ENCODE results near the gene TULP4.
A peak's percentile ranks its signal among the peaks of the same experiment; 100 is the strongest.
"Not testable (repeated sequence)": the region's sequence is repeated elsewhere in the genome, so short reads cannot be mapped to it uniquely, and the experiment has no call there.

The TULP4 gene

GRCh38 chr6:158422629-158423238 is 110.5 kb downstream of the TULP4 start:
- no peak for DNase-seq

DNA sequence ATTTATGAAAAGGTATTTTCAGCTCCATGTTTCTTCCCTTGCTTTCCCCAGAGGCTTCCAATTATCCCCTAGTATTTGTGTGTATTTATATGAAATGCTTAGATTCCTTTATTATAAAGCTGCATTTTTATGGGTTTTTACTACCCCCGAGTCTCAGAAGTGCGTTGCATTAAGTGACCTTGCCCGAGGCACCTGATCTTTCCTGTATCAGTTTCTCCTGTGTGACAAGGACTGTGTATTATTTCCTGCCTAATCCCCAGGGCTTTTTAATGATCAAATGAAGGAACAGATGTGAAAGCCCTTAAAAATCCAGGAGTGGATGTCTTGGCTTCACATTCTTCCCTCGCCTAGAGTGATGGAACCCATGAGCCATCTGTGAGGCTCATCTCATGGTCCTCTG is 118.8 kb downstream of the TULP4 start:
- no peak for DNase-seq

- no peak for DNase-seq
These were observed 119.3 kb downstream of the TULP4 start for GRCh38 chr6:158431560-158431959.

DNA sequence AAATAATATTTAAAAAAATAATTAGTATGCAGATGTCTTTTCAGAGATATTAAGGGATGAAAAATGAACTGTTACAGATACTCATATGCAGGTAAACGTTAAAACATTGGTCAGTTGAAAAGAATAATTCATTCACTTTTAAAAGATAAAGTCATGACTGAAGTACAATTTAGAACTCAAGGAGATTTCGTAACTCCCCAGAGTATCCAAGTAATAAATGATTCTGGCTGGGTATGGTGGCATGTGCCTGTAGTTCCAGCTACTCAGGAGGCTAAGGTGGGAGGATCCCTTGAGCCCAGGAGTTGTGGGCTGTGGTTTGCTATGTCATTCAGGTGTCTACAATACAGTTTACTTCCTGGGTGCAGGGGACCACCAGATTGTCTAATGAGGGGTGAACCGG is 125.3 kb downstream of the TULP4 start:
- DNase-seq = no peak

- DNase-seq = no peak
These were observed 126.0 kb downstream of the TULP4 start for GRCh38 chr6:158438226-158438625.

DNA sequence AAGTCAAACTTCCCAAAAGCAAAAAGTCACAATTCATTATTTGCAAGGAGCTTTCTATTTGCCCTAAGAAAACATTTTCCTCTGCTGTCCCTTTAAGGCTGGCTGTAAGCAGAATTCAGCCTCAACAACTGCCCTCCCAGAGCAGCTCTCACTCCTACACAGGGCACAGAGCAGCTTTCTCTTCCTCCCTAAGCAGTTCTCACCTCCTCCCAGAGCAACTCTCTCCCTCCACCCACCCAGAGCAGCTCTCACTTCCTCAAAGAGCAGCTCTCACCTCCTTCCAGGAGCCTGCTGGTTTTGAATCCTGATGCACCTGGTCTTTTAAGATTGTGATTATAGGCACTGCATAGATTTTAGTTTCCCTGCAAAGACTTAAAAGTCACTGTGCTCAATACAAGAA is 127.0 kb downstream of the TULP4 start:
- DNase-seq = no peak

DNA sequence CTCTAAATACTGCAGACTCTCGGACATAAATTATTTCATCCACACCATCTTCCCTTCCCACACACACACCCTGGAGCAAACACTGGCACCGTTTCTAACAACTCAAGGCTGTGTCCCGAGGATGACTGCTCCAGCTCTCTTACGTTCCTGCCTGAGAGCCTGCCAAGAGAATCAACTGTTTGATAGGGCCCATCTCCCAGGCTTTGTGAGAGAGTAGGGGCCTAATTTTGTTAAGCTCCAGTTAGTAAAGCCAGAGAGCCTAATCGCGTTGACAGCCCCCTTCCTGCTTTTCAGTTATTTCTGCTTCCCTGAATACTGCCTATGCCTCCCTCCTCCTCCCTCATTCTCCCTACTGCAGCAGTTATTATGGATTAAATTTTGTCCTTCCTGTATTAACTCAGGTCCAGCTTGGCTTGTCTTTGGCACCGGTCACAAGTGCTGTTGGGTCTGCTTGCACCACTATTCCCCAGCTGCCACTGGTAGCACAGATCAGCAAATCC is 129.5 kb downstream of the TULP4 start:
- no peak for DNase-seq

GRCh38 chr6:158442306-158442705 is 130.0 kb downstream of the TULP4 start:
- DNase-seq = no peak

DNA sequence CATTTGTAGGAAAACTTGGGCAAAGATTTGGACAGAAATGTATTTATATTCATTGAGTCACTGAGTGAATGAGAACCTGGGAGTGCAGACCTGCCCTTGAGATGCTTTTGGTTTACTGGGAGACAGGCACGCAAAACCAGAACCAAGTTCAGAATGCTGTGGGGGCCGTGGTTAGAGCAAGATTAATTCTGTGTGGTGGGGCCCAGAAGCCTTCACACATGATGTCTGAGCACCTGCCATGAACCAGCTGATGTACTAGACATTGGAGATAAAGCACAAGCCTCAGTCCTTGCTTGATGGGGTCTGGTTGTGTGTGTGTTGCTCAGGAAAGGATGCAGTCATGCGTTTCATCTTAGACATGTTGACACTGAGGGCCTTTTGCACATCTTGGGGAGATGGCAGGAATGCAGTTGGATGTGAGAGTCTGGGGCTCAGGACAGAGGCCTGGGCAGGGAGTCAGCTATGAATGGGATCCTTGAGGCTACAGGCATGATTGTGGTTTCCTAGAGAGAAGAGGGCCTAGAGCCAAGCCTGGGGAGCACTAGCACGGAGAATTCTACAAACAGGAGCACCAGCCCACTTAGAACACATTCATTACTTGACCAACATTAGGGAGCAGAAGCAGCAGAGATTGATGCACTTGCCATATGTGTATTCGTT is 133.3 kb downstream of the TULP4 start:
- DNase-seq = no peak

DNA sequence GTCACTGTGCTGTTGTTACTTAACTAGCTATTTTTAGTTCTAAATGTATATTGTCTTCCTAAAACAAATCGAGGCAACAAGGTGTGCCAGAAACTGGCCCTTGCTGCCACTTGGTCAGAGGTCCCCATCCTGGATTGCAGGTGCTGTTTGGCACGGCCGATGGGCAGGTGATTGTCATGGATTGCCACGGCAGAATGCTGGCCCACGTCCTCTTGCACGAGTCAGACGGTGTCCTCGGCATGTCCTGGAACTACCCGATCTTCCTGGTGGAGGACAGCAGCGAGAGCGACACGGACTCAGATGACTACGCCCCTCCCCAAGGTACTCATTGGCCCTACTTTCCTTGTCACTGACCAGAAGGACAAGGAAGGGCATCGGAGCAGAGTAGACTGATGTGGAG is 136.6 kb downstream of the TULP4 start:
- DNase-seq = no peak

- DNase-seq = no peak
These were observed 139.9 kb downstream of the TULP4 start for GRCh38 chr6:158452191-158452590.

DNA sequence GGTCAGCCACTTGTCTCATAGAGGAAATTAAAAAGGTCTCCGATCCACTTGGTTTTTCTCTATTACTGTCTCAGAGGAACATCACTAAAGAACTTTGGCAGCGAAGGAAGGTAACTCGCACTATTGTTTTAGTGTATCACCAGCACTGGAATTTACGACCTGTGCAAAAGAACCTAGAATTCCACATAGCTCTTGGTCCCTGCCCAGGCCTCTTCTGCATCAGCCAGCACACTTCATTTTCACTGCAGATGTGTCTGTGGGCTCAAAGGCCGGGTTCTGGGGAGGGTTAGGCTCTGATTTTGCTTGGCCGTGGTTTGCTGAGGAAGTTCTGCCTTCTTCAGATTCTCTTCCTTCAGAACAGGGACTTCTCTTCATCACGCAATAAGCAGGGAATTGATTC is 144.9 kb downstream of the TULP4 start:
- DNase-seq = no peak

DNA sequence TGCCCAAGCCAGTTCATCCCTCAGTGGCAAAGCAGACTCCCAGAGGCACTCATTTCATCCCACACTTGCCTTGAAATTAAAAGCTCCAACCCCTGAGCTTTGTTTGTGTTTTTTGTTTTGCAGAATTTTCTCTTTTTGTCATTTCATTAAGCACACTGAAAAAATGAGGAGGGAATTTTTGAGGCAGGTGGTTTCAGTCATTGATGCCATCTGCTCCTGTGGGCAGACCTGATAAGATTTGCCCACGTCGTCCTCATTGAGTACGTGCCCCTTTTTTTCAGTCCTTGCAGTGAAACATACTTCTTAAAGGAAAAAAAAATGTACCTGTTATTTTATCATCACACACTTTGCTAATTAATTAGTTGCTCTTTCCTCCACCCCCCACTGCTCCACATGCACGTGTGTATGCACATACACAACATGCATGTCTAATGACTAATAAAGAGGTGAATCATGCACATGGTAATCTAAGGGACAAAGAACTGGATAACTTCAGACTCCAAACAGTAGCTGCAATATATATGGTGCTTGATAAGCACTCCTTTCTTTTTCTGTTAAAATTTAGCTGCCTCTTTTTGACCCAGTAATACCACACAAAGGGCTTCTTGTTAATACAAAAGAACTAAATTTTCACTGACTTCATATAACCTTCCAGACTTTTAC is 145.5 kb downstream of the TULP4 start:
- peak; percentile 11 for DNase-seq

DNA sequence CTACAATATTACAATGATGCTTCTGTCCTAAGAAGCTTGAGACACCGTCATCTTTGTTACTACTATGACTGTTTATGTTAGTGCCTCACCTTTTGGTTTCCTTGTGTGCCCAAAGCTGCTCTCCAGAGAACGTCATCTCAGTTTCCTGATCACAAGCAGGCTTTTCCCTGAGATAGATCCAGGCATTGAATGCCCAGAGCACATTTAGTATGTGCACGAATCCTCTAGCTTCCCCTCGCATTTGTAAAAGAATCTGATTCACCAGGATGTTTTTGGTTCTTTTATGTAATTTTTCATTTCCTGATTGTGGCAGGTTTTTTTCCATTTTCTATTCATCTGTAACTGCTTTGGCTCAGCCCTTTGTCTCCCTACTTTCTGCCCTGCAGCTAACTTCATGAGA is 147.5 kb downstream of the TULP4 start:
- DNase-seq = no peak

DNA sequence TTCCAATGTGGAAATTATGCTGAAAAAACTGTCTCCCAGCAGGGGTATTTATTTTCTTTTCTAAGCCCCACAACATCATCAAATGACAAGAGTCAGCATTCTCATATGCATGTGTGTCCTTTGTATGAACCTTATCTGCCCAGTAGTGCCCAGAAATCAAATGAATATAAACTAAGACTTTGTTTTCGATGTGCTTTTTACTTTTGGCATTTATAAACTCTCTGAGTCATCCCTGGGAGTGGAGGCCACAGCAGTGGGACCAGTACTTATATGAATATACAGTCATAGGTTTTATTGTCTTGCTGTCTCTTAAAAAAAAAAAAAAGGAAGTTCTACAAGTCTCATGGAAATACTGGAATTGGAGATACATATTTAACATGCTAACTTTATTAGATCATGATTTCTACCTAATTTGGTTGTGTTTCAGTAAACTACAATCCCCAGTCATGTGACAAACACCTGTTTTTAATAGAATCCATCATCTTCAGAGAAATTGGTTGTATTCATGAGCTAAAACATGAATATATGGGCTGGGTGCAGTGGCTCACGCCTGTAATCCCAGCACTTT is 148.4 kb downstream of the TULP4 start:
- peak; percentile 72 for DNase-seq

DNA sequence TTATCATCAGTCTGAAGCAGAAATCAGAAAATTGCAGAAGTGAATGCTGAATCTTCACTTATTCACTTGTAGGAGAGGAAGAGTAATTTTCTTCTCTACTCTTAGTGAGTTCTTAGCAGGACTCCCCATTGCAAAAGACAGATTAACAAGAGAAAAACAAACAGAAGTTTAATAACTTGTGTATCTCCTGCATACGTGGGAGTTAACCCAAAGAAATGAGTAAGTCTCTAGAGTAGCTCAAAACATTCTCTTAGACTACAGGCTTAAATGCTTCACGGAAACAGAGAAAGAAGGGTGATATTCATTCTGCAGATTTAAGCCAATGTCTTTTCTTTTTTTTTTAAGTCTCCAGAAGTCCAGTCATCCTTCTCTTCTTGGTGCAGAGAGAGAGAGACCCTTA is 149.7 kb downstream of the TULP4 start:
- no peak for DNase-seq

DNA sequence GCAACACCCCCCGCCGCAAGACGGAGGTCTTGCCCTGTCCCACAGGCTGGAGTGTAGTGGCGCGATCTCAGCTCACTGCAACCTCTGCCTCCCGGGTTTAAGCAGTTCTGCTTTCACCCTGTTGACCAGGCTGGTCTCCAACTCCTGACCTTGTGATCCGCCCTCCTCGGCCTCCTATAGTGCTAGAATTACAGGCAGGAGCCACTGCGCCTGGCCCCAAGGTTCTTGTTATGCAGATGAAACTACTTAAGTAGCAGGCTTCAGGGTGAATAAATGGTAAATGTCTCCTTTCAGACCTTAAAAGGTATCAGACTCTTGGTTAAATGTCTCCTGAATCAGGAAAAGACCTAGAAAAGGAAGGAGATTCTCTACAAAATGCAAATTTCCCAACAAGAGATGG is 152.2 kb downstream of the TULP4 start:
- no peak for DNase-seq

- DNase-seq = no peak
These were observed 153.0 kb downstream of the TULP4 start for GRCh38 chr6:158465257-158465656.

- no peak for DNase-seq
These were observed 153.5 kb downstream of the TULP4 start for GRCh38 chr6:158465747-158466146.

DNA sequence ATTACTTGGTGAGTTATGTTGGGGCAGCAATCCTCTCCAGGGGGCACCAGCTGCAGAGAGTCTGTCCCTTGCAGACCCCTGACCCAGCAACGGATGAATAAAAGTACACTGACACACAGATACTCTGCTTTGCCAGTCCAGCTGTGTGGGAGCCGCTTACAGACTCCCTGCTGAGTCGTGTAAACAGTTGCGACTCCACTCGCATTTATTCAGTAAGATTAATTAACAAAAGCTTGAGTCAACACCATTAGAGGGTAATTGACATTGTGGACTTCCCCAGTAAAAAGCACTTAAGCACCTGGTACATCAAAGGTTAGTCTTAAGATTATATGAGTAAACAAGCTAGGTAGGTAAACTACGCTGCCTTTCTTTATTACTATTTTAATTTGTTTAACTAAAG is 155.7 kb downstream of the TULP4 start:
- DNase-seq = no peak

DNA sequence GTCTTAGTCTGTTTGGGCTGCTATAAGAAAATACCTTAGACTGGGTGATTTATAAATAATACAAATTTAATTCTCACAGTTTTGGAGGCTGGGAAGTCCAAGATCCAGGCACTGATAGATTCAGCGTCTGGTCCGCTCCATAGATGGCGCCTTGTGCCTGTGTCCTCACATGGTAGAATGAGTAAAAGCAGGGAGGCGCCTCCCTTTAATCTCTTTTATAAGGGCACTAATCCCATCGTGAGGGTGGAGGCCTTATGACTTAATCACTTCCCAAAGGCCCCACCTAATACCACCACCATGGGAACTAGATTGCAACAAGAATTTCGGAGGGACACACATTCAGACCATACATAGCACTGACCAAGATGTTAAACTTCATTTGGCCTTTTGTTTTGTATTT is 156.4 kb downstream of the TULP4 start:
- DNase-seq = peak; percentile 9

DNA sequence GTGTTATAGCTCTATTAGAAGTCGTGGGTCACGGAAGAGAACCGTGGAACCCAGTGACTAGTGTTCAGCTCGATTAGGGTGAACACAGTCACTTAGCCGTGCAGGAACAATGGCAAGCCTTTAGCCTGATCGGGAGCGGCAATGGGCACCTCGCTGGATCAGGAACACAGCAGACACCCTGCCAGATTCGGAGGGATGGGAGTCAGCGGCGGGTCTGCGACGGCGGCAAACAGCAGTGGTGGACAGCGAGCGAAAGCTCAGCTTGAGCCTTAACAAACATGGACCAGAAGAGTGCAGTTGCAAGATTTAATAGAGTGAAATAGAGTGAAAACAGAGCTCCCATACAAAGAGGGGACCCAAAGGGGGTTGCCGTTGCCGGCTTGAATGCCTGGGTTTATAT is 157.8 kb downstream of the TULP4 start:
- DNase-seq = not testable (repeated sequence)

- DNase-seq = no peak
These were observed 159.1 kb downstream of the TULP4 start for GRCh38 chr6:158471339-158471738.

DNA sequence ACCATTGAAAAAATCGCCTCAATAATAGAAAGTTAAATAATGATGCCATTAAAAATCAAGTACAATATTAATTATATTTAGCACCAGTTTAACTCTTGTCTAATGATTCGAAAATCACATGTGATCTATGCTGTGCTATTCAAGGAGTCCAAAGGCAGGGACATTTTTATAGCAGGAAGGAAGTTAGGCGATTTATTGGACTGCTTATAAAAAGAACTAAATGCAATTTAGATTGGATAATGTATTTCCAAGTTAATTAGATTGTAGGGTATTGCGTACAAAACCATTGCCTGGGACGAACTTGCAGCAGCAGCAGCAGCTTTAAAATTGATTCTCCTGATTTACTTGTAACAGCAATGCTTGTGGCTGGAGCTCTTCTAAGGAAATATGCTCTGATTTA is 160.2 kb downstream of the TULP4 start:
- no peak for DNase-seq

All from fibroblast of skin of scalp (primary cell).